NOMO-1 treated with DMSO at 0.1 percent for 48 hours (cell line): ENCODE results near the gene SKA1.
A peak's percentile ranks its signal among the peaks of the same experiment; 100 is the strongest.

Source experiments
- DNase-seq: peaks from one replicate; lab custom pipeline; 2025; ENCODE audit not compliant: unreplicated experiment; lab: John Stamatoyannopoulos, UW

SKA1 gene, protein sequence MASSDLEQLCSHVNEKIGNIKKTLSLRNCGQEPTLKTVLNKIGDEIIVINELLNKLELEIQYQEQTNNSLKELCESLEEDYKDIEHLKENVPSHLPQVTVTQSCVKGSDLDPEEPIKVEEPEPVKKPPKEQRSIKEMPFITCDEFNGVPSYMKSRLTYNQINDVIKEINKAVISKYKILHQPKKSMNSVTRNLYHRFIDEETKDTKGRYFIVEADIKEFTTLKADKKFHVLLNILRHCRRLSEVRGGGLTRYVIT

DNA sequence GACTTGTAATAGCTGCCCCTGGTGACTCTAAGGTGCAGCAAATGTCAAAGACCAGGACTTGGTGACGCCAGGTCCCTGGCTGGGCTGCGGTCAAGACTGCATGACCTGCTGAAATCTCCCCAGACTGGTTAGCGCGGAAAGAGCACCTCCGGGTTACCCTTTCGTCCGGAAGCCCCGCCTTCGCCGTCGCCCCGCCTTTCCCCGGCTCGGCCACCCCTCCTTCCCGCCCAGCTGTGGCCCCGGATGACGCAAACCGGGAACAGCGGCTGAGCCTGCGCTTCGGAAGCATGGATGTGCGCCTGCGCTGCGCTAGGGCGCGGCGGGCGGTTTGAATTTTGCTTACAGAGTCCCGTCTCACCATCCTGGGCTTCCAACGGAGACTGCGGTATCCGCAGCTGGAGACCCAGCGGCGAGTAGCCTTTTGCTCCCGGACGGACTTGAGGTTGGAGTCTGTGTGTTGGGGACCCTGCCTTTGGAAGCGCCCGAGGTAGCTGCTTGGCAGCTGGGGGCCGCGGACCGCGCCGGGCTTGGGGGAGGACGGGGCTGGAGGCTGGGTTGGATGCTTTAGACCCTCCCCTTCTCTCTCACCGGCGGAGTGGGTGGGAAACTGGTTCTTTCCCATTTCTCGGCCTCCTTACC is at the start of gene SKA1:
SKA1 (plus strand) TSS at position 294 of the 639 bp plus-strand sequence. CDS start 785 bp downstream, outside the sequence.
- peak; percentile 88 for DNase-seq

DNA sequence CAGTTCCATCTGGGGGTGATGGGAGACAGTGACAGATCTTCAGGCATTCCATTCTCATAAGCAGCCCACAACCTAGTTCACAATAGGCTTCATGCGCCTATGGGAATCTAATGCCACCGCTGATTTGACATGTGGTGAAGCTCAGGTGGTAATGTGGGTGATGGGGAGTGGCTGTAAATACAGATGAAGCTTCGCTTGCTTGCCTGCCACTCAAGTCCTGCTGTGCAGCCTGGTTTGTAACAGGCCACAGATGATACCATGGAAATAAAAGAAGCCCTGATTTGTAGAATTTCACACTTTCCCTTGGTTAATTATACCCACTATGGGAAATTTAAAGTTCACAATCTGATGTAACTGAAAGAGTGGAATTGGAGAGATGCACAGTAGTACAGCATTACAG is 46.9 kb upstream of the SKA1 start:
- no peak for DNase-seq

DNA sequence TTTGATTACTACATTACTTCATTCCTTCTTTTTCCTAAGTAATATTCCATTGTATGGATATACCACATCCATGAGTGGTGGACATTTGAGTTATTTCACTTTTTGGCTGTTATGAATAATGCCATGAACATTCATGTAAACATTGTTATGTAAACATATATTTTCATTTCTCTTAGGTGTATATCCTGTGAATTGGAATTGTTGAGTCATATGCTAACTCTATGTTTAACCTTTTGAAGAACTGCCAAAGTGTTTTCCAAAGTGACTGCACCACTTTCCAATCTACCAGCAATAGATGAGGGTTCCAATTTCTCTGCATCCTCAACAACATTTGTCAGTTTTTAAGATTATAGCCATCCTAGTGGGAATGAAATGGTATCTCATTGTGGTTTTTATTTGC is 44.7 kb upstream of the SKA1 start:
- DNase-seq, result no peak

DNA sequence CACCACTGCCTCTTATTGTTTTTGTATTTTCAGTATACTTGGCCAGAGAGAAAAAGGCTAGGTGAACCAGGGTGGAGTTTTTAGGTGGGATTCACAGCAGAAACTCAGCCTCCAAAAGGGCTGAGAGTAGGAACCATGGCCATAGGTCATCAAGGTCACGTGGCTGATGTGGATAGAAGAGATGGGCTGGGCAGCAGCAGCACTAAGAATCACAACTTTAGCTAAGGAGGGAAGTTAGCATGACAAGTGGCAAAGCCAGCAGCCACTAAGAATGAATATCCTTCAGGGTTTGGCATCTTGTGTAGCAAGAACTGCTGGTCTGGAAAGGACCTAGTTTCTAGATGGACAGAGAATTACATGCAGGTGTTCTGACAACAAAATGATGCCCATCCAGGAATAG is 43.2 kb upstream of the SKA1 start:
- no peak for DNase-seq

DNA sequence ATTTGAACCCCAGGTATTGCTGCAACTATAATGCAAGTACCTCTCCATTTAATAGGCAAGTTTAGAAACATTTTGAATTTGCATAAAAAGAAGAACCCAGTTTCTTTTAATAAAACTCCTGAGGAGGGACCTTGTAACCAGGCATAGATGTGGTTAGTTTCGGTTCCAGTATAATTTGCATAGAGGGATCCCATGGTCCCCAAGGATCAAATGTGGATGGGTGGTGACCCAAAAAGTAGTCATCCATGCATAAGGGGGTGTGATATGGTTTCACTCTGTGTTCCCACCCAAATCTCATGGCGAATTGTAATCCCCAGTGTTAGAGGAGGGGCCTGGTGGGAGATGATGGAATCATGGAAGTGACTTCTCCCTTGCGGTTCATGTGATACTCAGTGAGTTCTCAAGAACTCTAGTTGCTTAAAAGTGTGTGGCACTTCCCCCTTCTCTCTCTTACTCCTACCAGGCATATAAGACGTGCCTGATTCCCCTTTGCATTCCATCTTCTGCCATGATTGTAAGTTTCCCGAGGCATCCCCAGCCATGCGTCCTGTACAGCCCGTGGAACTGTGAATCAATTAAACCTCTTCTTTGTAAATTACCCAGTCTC is 40.2 kb upstream of the SKA1 start:
- DNase-seq, result no peak

DNA sequence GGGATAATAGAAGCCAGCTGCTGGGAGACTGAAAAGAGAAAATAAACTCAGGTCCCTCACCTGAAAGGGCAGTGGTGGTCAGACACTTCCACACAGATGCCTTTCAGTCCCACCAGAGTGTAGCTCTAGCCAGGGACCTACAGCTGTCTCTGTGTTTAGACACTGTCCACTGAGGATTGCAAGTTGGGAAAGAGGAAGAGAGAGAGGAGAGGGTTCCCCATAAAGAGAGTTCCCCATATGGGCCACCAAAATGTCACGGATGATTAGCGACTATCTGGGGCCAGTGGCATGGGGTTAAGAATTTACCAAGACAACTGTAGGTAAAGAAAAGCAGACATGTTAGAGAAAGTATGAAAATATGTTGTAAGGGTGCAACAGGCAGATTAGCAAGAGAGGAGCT is 36.7 kb upstream of the SKA1 start:
- peak; percentile 52 for DNase-seq

DNA sequence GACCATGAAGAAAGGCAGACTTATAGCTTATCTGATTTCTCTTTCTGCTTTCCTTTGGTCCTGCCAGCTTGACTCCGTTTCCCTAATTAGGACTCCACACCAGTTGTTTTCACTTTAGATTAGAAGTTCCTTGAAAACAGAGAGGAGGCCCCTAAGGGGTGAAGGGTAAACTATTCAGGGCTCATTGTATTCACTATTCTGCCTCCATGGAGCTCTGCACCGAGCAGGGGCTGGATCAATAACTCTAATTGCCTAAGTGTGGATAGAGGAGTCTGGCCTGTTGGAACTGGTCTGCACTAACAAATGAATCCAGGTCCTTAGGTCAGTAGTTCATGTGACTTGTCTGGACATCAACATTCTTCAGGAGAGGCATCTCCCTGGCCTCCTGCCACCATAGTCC is 36.1 kb upstream of the SKA1 start:
- no peak for DNase-seq

DNA sequence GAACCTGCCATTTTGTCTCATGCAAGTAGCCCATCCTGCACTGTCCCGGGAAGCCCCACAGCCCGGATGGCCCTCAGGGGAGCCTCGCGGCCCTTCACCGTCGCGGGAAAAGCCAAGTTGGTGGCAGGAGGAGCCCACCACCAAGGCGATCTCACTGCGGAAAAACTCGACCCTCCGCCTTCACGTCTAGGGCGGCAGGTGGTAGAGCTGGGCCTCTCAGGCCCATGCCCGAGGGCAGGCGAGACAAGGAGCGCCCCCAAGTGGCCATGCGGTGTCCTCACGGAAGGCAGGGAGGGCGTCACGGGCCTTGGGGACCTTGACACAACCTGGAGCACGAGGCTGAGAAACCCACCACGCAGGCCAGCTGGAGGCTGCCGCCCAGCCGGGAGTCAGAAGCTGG is 34.8 kb upstream of the SKA1 start:
- DNase-seq, result no peak

DNA sequence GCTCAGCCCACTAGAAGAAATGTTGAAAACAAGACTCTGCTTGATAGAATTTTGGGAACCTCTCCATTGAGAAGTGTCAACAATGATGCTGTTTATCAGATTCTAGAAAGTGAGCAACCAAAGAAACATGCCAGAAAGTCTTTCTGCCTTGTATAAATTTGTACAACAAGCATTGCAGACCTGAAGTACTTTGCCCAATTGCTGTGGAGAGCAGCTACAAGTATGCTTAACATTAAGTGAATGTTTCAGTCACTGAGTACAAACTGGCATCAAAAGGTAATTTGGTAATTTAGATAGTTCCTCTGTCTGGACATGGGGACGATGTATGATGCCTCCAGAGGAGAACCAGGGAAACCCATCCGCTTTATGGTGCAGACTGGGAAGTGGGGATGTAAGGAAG is 33.4 kb upstream of the SKA1 start:
- no peak for DNase-seq

DNA sequence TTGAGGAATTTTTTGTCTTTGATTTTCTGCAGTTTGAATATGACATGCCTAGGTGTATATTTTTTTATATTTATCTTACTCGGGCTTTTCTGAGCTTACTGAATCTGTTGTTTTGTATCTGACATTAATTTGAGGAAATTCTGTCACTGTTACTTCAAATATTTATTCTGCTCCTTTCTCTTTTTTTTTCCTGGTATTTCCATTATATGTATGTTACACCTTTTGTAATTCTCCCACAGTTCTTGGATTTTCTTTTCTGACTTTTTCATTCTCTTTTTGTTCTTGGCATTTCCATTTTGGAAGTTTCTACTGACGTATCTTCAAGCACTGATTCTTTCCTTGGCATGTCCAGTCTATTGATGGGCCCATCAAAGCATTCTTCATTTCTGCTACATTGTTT is 24.1 kb upstream of the SKA1 start:
- DNase-seq, result no peak

DNA sequence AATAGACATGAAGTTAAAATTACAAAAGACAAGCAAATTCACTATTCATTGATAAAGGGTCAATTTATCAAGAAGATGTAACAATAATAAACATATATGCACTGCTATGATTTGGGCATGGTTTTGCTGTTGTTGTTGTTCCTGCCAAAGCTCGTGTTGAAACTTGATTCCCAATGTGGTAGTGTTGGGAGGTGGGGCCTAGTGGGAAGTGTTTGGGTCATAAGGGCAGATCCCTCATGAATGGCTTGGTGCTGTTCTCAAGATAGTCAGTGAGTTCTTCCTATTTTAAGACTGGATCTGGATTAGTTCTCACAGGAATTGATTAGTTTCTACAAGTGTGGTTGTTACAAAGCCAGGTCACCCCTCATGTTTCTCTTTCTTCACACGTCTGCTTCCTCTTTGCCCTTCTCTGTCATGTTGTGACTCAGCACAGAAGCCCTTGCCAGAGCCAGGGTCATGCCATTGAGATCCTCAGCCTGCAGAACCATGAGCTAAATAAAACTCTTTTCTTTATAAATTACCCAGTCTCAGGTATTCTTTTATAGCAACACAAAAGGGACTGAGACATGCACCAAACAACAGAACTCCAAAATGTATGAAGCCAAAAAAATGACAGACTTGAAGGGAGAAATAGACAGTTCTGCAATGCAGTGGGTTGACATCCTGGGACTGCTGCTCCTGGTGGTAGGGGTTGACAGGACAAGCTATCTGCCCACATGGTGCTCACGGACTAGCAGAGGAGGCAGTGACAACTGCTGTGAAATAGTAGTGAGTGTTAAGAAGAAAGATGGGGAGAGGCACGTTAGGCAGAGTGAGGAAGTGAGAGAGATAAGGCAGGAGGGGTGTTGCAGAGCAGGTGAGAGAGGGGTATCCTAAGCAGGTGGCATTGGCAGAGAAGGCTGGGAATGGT is 18.6 kb upstream of the SKA1 start:
- DNase-seq, result peak; percentile 77

DNA sequence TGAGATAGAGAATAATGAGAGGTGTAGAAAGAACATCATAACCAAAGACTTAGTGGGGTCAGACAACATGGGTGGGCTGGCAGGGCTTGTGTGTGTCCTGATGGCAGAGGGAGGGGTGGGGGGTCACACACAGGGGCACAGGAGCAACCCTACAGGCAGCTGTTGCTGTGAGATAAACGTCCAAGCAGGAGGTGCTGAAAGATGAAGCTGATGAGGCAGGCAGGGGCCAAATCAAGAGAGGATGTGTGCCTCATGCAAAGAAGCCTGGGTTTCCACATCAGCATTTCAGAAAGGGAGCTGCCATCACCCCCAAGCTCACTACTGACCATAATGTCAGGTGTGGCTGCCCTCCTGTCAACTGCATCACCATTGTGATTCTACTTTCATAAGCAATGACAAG is 16.0 kb upstream of the SKA1 start:
- no peak for DNase-seq

DNA sequence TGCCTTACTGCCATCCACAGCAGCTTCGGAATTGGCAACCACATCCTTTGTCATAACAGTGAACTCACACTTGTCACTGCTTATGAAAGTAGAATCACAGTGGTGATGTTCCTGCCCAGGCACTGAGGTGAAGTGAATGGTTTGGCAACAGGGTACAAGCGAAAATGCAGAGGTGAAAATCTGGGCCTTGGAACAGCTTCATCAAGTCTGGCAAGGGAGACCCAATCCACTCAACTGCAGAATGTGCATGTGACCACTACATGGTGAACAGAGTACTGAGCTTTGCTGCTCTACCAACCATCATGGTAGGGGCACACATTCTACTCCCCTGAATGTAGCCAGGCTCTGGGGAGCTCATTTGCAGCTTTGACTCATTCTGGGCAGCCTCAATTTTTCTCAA is 15.0 kb upstream of the SKA1 start:
- DNase-seq, result no peak

DNA sequence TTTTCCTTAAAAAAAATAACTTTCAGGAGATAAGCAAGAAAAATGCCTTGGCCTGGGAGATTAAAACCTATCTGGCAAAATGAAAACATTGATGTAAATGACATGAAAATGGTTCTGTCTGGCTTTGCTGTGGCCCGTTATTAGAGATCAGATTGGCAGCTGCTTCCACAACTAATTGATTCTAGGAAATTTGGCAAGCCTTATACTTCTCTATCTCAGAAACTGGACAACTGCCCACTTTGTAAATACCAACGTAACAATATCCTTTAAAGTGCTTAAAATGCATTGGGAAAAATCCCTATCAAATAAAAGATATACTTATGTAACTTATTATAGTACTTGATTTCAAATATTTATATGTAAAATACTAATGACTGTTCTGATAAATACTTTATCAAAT is 14.2 kb upstream of the SKA1 start:
- no peak for DNase-seq

DNA sequence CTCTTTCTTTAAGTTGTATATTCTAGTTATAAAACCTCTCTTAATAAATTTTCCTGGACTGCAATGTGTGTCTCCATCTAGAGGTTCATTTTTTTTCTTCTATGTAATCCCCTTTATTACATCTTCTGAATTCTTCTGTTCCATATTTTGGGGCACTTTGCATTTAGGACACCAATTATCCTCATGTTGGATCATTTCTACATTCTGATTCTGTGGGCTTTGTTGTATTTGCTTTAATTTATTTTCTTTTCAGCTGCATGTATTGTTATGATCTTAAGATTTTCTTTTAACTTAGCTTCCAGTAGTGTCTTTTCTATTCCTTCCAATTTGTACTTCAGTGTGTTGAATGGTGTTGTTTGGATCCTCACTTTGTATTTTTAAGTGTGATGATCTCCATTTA is 5.2 kb upstream of the SKA1 start:
- no peak for DNase-seq

DNA sequence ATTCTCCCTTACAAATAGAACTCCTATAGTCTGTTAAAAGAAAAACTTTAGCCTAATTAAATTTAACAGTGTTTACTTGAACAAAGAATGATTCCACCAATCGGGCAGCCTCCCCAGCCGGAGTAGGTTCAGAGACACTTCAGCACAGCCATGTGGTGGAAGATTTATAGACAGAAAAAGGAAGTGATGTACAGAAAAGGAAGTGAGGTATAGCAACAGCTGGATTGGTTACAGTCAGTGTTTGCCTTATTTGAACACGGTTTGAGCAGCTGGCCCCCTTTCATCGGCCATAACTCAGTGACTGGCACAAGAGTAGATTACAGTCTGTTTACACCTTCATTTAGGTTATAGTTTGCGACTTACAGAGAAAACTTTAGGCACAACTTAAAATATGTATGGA is 2.1 kb upstream of the SKA1 start:
- peak; percentile 33 for DNase-seq

DNA sequence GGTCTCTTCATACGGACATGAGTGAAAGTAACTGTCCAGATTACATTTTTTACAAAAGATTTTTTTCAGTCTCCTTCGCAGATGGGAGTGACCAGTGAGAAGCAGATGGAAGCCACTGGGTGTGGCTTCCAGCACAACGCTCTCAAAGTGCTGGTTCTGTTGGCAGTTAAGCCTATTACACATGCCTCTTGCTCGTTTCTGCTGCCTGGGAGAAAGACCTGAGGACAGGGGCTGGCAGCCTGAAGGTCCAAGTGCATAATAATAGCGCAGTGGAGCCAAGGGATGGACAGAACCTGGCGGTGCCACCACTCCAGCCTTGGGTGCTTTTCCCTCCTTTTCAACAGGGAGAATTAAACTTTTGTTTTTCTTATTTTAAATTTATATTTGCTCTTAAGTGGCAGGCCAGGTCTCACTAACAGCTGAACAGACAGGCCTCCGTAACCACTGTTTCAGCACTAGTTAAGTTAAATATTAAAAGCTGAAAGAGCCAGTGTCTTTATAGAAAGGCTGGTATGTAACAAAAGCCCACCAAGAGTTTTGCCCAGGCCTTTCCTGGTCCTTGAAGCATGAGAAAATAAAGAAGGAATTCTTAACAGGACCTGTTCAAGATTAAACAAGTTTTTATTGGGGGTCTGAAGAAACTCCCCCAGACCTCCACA is 1.2 kb upstream of the SKA1 start:
- no peak for DNase-seq

DNA sequence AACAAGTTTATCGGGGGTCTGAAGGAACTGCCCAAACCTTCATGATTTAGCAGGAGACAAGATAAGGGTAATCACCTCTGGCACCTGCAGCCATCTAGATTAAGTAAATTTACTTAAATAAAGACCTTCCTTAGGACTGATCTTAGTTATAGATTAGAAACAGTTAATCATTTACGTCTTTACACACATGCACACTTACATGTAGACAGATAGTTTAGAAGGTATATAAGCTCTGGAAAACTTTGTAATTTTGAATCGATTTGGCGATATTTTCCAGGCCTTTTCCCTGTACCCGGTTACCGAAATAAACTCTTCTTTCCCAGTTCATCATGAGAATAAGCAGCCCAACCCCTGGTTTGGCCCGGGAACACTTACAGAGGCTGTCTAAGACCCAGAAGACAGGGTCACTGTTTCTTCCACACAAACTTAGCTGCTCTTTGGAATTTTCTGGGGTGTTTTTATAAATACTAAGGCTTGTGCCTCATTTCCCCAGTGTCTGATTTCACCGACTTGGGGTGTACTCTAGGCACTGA is 560 bp upstream of the SKA1 start:
- DNase-seq, result no peak

DNA sequence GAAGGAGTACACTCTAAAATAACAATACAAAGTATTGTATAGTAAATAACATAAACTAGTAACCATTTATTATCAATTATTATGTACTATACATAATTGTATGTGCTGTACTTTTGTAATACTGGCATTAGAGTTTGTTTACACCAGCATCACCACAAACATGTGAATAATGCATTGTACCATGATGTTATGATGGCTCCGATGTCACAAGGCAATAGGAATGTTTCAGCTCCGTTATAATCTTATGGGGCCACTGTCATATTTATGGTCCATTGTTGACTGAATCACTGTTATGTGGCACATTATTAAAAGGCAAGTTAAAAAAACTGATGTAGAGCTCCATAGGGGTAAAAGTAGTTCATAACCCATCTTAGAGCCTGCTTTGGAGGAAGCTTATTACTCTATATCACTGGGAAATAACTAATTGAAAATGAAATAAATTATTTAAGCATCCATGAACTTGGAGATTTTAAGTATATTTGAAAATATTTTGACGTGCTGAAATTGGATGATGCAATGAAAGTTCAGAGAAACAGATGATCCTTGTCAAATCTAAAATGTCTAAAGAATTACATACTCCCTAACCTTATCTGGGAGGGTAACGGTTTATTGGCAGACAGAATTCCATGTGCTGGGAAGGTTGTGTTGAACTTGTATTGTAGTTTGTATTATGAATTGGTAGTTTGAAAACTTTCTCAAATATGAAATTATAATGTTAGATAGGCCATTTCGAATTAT is 2.4 kb downstream of the SKA1 start:
- DNase-seq, result no peak

DNA sequence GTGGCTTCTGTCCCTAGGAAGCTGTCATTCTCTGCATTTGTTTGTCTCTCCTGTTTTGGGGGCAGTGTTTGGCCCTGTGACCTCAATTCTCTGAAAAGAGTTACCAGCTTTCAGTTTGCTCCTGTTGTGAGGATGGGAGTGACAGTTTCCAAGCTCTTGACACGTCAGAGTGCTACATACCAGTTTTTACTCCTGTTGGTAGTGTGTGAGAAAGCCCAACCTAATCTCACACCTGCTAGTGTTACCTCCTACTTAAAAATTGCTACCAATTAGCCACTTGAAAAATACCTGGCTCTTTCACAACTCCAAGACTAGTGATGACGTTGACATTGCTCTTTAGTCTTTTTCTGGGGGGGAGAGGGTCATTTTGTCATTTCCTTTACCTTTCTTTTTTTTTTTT is 14.1 kb downstream of the SKA1 start:
- DNase-seq, result no peak
